HG03442 (cell line): ENCODE measurements around the gene NPC1L1.

ENCODE experiments used
- ATAC-seq: cut with Tn5 transposase; IDR thresholded peaks from one replicate; pipeline ENCODE4 v1.9.1; 2021; ENCODE audit warnings: mild to moderate bottlenecking, moderate library complexity; ENCODE audit not compliant: unreplicated experiment

The NPC1L1 gene

GRCh38 chr7:44476313-44476712 lies 64.8 kb downstream of the NPC1L1 start:
- ATAC-seq, result no peak

GRCh38 chr7:44473295-44473694 lies 67.8 kb downstream of the NPC1L1 start:
- ATAC-seq, result no peak

GRCh38 chr7:44472843-44473242 lies 68.3 kb downstream of the NPC1L1 start:
- no peak for ATAC-seq

- ATAC-seq, result no peak
Observed at GRCh38 chr7:44471850-44472249, 69.3 kb downstream of the NPC1L1 start.

- ATAC-seq, result no peak
Observed at GRCh38 chr7:44471436-44471835, 69.7 kb downstream of the NPC1L1 start.

GRCh38 chr7:44470628-44471245 lies 70.4 kb downstream of the NPC1L1 start:
- ATAC-seq, result no peak

GRCh38 chr7:44470135-44470479 lies 71.0 kb downstream of the NPC1L1 start:
- no peak for ATAC-seq

- ATAC-seq, result no peak
Observed at GRCh38 chr7:44469461-44470134, 71.5 kb downstream of the NPC1L1 start.

GRCh38 chr7:44467217-44467548 lies 73.9 kb downstream of the NPC1L1 start:
- no peak for ATAC-seq

- ATAC-seq, result no peak
Observed at GRCh38 chr7:44466300-44467216, 74.6 kb downstream of the NPC1L1 start.

GRCh38 chr7:44465490-44465889 lies 75.6 kb downstream of the NPC1L1 start:
- no peak for ATAC-seq

GRCh38 chr7:44463169-44463808 lies 77.8 kb downstream of the NPC1L1 start:
- ATAC-seq, result no peak
